ENCODE results near the gene SAMD4B. TPM values are rescaled to one million over a fixed set of nuclear protein-coding genes. Genes with fewer than 3 reads are reported as not detected.

Gene SAMD4B
- total and polyA plus RNA-seq, 2 of the 8 experiments (the other 6 are each of a cell fraction or from before 2014, with no cell fraction given): 137 to 158 TPM

GRCh38 chr19:39332293-39332692, 9.9 kb upstream of the SAMD4B start:
- 93% methylated on average over 7 of the region's 7 CpGs; no CpG with 5 or more reads in 1 of the 2 experiments for WGBS, 2 experiments (ENCODE audit: extremely low coverage in 1 of 2, insufficient coverage in 1 of 2, insufficient read length in 1 of 2, insufficient replicate concordance in 2 of 2, low coverage in 1 of 2, low lambda C conversion rate in 2 of 2, missing lambda C conversion rate in 1 of 2)
- Histone ChIP-seq H3K27me3 (replicated peaks in 1 of 4; ENCODE audit: control insufficient read depth in 3 of 4, extremely low read depth in 1 of 4, insufficient read depth in 3 of 4, low read length in 3 of 4) (no peaks in the 10 kb centered on the region; a peak in 1 of 7 replicates), H3K9ac (replicated peaks in 1 of 4; ENCODE audit: extremely low read depth in 1 of 4, low read depth in 3 of 4, low read length in 3 of 4) (no peak overlapping the region), H4K91ac (replicated peaks; ENCODE audit: insufficient read length, low read length) (no peak overlapping the region), H3K56ac (replicated peaks; ENCODE audit: insufficient read length, low read depth, low read length) (no peak overlapping the region), H4K20me1 (replicated peaks in 1 of 2; ENCODE audit: control insufficient read depth in 1 of 2, insufficient read depth in 2 of 2, low read length in 2 of 2) (no peaks in the 10 kb centered on the region), H3K36me3 (ENCODE audit: control insufficient read depth in 2 of 4, insufficient read depth in 4 of 4, low read length in 3 of 4) (no peaks in the 10 kb centered on the region), H3K14ac (ENCODE audit: insufficient read length) (no peak overlapping the region), H2BK120ac (replicated peaks; ENCODE audit: low read depth, low read length) (no peak overlapping the region), H2BK20ac (ENCODE audit: low read length) (no peak overlapping the region), H4K5ac (ENCODE audit: insufficient read length, low read depth, low read length) (no peak overlapping the region), H2BK12ac (ENCODE audit: low read depth, low read length) (no peak overlapping the region), H3K27ac (ENCODE audit: low read depth, low read length) (no peak overlapping the region), H2AK5ac (ENCODE audit: low read depth, low read length) (no peak overlapping the region), H3K4me3 (ENCODE audit: extremely low read depth in 1 of 4, insufficient read depth in 2 of 4, low read depth in 3 of 4, low read length in 4 of 4) (no peak overlapping the region), H3K4me2 (ENCODE audit: insufficient read depth in 1 of 2, low read depth in 2 of 2, low read length in 2 of 2) (no peak overlapping the region), H3K23ac (ENCODE audit: insufficient read length) (no peak overlapping the region), H2BK5ac (ENCODE audit: low read depth, low read length) (no peak overlapping the region), H3K4ac (replicated peaks; ENCODE audit: insufficient read length, low read depth, low read length) (no peak overlapping the region), H3K4me1 (replicated peaks in 1 of 4; ENCODE audit: control insufficient read depth in 3 of 4, insufficient read depth in 4 of 4, low read length in 3 of 4) (peaks cover 0 to 7% (median 3%) of the 10 kb centered on the region in 4 experiments; a peak in 5 of 7 replicates), H3K9me3 (ENCODE audit: insufficient read depth in 2 of 2, low read depth in 1 of 2, low read length in 1 of 2) (no peaks in the 10 kb centered on the region), H2AFZ (ENCODE audit: low read length) (no peak overlapping the region), H3K23me2 (ENCODE audit: low read depth, low read length) (no peaks in the 10 kb centered on the region), H4K8ac (ENCODE audit: extremely low read depth, insufficient read depth, low read length) (no peak overlapping the region), H3K79me2 (ENCODE audit: control insufficient read depth in 1 of 2, insufficient read depth in 2 of 2, low read length in 2 of 2) (no peaks in the 10 kb centered on the region), H2BK15ac (ENCODE audit: low read length) (no peak overlapping the region), H3K79me1 (ENCODE audit: low read depth, low read length) (no peaks in the 10 kb centered on the region), H3K18ac (ENCODE audit: extremely low read depth, low read length) (no peak overlapping the region)
- CTCF ChIA-PET (ENCODE audit: partially characterized antibody): interaction anchor here (0.6 to 11.7 kb wide), 6 partner anchors 21 to 257 kb away, joined by 3 to 85 read pairs (median 3); no protein-coding TSS in a partner anchor
- FAIRE-seq (no peak), DNase-seq (ENCODE audit: low read depth in 1 of 2, low spot score in 2 of 2) (no peak)
- POLR2A ChIA-PET (ENCODE audit: partially characterized antibody): interaction anchor here (1.1 kb wide), 1 partner anchor 197 kb away, joined by 4 read pairs; no protein-coding TSS in a partner anchor
- TF ChIP-seq POLR2AphosphoS5 (IDR thresholded peaks at IDR 0.05; ENCODE audit: low read depth, low read length) (no peak), RBBP5 (IDR thresholded peaks at IDR 0.05; ENCODE audit: borderline replicate concordance, low read depth, low read length) (no peak), NRF1 (IDR thresholded peaks at IDR 0.05; ENCODE audit: low read depth, low read length) (no peak)

All from H1 (cell line).